Dedifferentiated amniotic fluid mesenchymal stem cell (primary cell): ENCODE results near the gene DNAJC10.

Source experiments
- DNase-seq: peaks from one replicate; pipeline ENCODE4 v3.0.0-alpha.2; 2016; ENCODE audit errors: extremely low spot score

Gene DNAJC10

DNA sequence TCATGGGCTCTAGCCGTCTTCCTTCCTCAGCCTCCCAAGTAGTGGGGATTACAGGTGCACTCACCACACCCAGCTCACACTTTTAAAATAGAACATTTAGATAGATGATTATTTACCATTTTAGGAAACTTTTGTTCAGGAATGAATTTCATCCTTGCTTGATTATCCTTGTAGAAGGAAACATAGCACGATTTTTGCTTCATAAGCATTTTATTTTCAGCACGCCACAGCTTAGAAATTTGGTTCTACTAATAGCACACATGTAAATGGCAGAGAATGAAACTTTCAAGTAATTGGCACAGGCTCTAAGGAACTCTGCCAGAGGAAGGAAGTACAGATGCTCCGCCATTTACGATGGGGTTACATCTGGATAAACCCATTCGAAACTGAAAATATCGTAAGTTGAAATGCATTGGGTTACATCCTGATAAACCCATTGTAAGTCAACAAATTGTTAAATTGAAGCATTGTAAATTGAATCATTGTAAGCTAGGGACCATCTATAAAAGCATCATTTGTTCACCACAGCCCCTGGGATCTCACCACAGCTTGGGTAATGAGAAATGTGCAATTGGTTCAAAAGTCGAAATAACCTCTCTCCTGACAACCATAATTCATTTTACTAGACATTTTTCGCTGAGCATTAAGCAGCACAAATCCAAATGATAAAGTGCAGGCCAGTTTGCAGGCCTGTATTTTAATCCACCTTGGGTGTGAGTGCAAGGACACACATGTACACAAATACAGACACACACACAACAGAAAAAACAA is 117.2 kb downstream of the DNAJC10 start:
- no peak for DNase-seq

DNA sequence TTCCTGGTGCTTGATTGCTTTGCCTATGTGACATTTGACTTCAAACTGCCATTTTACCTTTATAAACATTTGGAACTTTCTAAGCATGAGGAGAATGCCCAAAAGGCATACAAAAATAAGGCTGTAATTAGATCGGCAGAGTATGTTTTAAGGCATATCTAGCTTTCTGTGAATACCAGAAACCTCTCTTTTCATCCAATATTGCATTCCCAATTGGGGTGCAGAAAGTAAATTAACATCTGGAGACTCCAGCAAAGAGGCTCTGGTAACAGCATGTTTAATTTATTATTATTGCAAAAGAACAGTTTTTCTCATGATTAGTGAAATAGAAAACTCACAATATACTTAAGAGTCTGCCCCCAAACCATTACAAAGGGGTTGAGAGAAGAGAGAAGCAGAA is 118.2 kb downstream of the DNAJC10 start:
- no peak for DNase-seq

DNA sequence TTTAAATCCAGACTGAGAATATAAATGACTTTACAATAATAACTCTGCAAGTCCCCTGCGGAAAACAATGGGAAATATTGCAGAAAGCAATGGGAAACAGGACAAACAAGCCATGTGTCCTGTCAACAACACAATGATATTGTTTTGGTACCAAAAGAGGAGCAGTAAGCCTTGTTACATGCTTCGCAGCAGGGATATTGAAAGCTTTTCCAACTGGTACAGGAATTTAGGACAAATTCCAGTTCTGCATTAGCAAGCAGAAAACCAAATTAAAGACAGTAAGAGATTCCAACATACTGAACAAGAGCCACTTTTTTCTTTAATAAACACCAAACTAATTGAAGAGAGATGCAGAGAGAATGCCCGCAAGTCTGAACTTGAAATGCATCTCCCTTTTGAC is 120.4 kb downstream of the DNAJC10 start:
- no peak for DNase-seq
